Measurements from ENCODE around the gene CDK14.

Gene CDK14

GRCh38 chr7:91031757-91032156, 435.6 kb downstream of the CDK14 start:
- DNase-seq: no peak

- no peak for DNase-seq
Measured at GRCh38 chr7:91033574-91033973, 437.5 kb downstream of the CDK14 start.

GRCh38 chr7:91034459-91035368, 438.6 kb downstream of the CDK14 start:
- DNase-seq: peak; percentile 32

GRCh38 chr7:91039033-91039432, 442.9 kb downstream of the CDK14 start:
- DNase-seq: no peak

GRCh38 chr7:91041141-91041540, 445.0 kb downstream of the CDK14 start:
- no peak for DNase-seq

- DNase-seq: no peak
Measured at GRCh38 chr7:91041901-91042484, 445.9 kb downstream of the CDK14 start.

- DNase-seq: no peak
Measured at GRCh38 chr7:91043186-91043585, 447.1 kb downstream of the CDK14 start.

- no peak for DNase-seq
Measured at GRCh38 chr7:91043924-91044645, 448.0 kb downstream of the CDK14 start.

- no peak for DNase-seq
Measured at GRCh38 chr7:91045606-91046005, 449.5 kb downstream of the CDK14 start.

- DNase-seq: no peak
Measured at GRCh38 chr7:91046322-91047089, 450.4 kb downstream of the CDK14 start.

GRCh38 chr7:91047636-91048035, 451.5 kb downstream of the CDK14 start:
- no peak for DNase-seq

- no peak for DNase-seq
Measured at GRCh38 chr7:91050677-91051076, 454.6 kb downstream of the CDK14 start.

GRCh38 chr7:91051966-91052365, 455.8 kb downstream of the CDK14 start:
- no peak for DNase-seq

- no peak for DNase-seq
Measured at GRCh38 chr7:91054374-91054773, 458.3 kb downstream of the CDK14 start.

GRCh38 chr7:91055219-91055618, 459.1 kb downstream of the CDK14 start:
- no peak for DNase-seq

GRCh38 chr7:91062713-91063112, 466.6 kb downstream of the CDK14 start:
- no peak for DNase-seq

GRCh38 chr7:91064052-91064451, 467.9 kb downstream of the CDK14 start:
- DNase-seq: no peak

GRCh38 chr7:91064938-91065337, 468.8 kb downstream of the CDK14 start:
- no peak for DNase-seq

GRCh38 chr7:91066627-91067026, 470.5 kb downstream of the CDK14 start:
- DNase-seq: no peak

GRCh38 chr7:91067242-91067641, 471.1 kb downstream of the CDK14 start:
- DNase-seq: no peak

GRCh38 chr7:91068136-91068795, 472.1 kb downstream of the CDK14 start:
- DNase-seq: no peak

- DNase-seq: no peak
Measured at GRCh38 chr7:91069146-91069545, 473.0 kb downstream of the CDK14 start.

Data from activated CD4-positive, alpha-beta T cell treated with anti-CD3 and anti-CD28 coated beads, Interleukin-2, Interleukin-6, amounts not matched to agents 100 ng/mL and 50 ng/mL, durations not matched to agents 16 hours and 8 hours (primary cell).